Smooth muscle cell (in vitro differentiated cells): ENCODE measurements around the gene PDSS2. TPM values are rescaled to one million over a fixed set of nuclear protein-coding genes. Genes with fewer than 3 reads are reported as not detected.

Source experiments
- DNase-seq: peaks from one replicate; lab custom pipeline; 2025; ENCODE audit not compliant: unreplicated experiment; lab: John Stamatoyannopoulos, UW
- H2AFZ ChIP-seq: fragments of 200-600 bp; sonication (generic); 2 replicates; pipeline ENCODE4 v1.6.0; 2016; ENCODE audit warnings: antibody characterized with exemption, low read depth, mild to moderate bottlenecking
- H3F3A ChIP-seq: fragments of 200-600 bp; sonication (generic); 2 replicates; pipeline ENCODE4 v1.6.0; 2017; ENCODE audit warnings: antibody characterized with exemption, low read depth
- H3K27ac ChIP-seq: fragments of 200-600 bp; sonication (generic); 2 replicates; pipeline ENCODE4 v1.5.1; 2016; ENCODE audit warnings: low read depth, mild to moderate bottlenecking
- H3K27me3 ChIP-seq: fragments of 200-600 bp; sonication (generic); 2 replicates; pipeline ENCODE4 v1.6.1; 2016; ENCODE audit warnings: low read depth, mild to moderate bottlenecking
- H3K36me3 ChIP-seq: fragments of 200-600 bp; sonication (generic); 2 replicates; pipeline ENCODE4 v1.5.1; 2016; ENCODE audit warnings: low read depth
- H3K4me1 ChIP-seq: fragments of 200-600 bp; sonication (generic); 2 replicates; pipeline ENCODE4 v1.5.1; 2016; ENCODE audit warnings: low read depth
- H3K4me2 ChIP-seq: fragments of 200-600 bp; sonication (generic); 2 replicates; pipeline ENCODE4 v1.6.0; 2016; ENCODE audit warnings: mild to moderate bottlenecking
- H3K4me3 ChIP-seq: fragments of 200-600 bp; sonication (generic); 2 replicates; pipeline ENCODE4 v1.5.1; 2016; ENCODE audit warnings: mild to moderate bottlenecking
- H3K79me2 ChIP-seq: fragments of 200-600 bp; sonication (generic); 2 replicates; pipeline ENCODE4 v1.6.0; 2016; ENCODE audit warnings: low read depth, mild to moderate bottlenecking
- H3K9ac ChIP-seq: fragments of 200-600 bp; sonication (generic); 2 replicates; pipeline ENCODE4 v1.6.0; 2016; ENCODE audit warnings: low read depth
- H3K9me3 ChIP-seq: fragments of 200-600 bp; sonication (generic); replicated peaks from 2 replicates; pipeline ENCODE4 v1.5.1; 2016; ENCODE audit warnings: low read depth
- H4K20me1 ChIP-seq: fragments of 200-600 bp; sonication (generic); 2 replicates; pipeline ENCODE4 v1.6.0; 2016; ENCODE audit warnings: low read depth
- CTCF ChIP-seq: fragments of 200-600 bp; sonication (generic); IDR thresholded peaks from 2 replicates; pipeline ENCODE4 v1.5.1; 2017; ENCODE audit warnings: borderline replicate concordance, mild to moderate bottlenecking, antibody characterized with exemption; ENCODE audit not compliant: insufficient read depth, poor library complexity, severe bottlenecking
- WGBS: methylation state at CpG from one replicate; pipeline ENCODE4 v1.1.7; 2016; ENCODE audit warnings: low lambda C conversion rate; 5-methylcytosine and 5-hydroxymethylcytosine counted together
- polyA plus RNA-seq: library from polyadenylated mRNA; unstranded; fragments of >200 nt; fragmentation: Nextera tagmentation; extraction: Ambion mirVana; gene quantifications from 2 replicates; pipeline ENCODE4 v1.2.1, GENCODE V29; 2016
- total RNA-seq: library from RNA; depleted of rRNA; stranded (reverse); fragments of >200 nt; gene quantifications from 2 replicates; pipeline ENCODE4 v1.2.3, GENCODE V29; 2014

The PDSS2 gene
- total and polyA plus RNA-seq, 2 experiments from 2014 or later: 12.8 to 15.5 TPM

GRCh38 chr6:107305391-107305790, 154.0 kb downstream of the PDSS2 start:
- Histone ChIP-seq H3K4me3 (no peak overlapping the region), H3K4me1 (no peaks in the 10 kb centered on the region), H3K4me2 (no peak overlapping the region), H3K36me3 (no peaks in the 10 kb centered on the region), H2AFZ (no peak overlapping the region), H3K79me2 (no peaks in the 10 kb centered on the region), H3K9me3 (no peaks in the 10 kb centered on the region), H3K9ac (no peak overlapping the region), H3F3A (no peaks in the 10 kb centered on the region), H3K27ac (no peak overlapping the region), H3K27me3 (no peaks in the 10 kb centered on the region), H4K20me1 (peaks cover 2% of the 10 kb centered on the region)
- no peak for TF ChIP-seq CTCF
- WGBS: 99% methylated on average over 2 of the region's 2 CpGs
- no peak for DNase-seq

- H3K36me3 ChIP-seq: no peaks in the 10 kb centered on the region
- no peak for TF ChIP-seq CTCF
- H2AFZ ChIP-seq: no peak overlapping the region
- WGBS: 74% methylated on average over 5 of the region's 5 CpGs
- no peak for DNase-seq
- no peak overlapping the region for H3K4me3 ChIP-seq
- no peak overlapping the region for H3K4me2 ChIP-seq
- H4K20me1 ChIP-seq: no peaks in the 10 kb centered on the region
- no peaks in the 10 kb centered on the region for H3K4me1 ChIP-seq
- H3K9me3 ChIP-seq: no peaks in the 10 kb centered on the region
- H3K27ac ChIP-seq: peak overlapping the region; percentile 25
- no peaks in the 10 kb centered on the region for H3F3A ChIP-seq
- no peaks in the 10 kb centered on the region for H3K27me3 ChIP-seq
- no peaks in the 10 kb centered on the region for H3K79me2 ChIP-seq
- no peak overlapping the region for H3K9ac ChIP-seq
Observed at GRCh38 chr6:107304421-107305025, 154.8 kb downstream of the PDSS2 start.

DNA sequence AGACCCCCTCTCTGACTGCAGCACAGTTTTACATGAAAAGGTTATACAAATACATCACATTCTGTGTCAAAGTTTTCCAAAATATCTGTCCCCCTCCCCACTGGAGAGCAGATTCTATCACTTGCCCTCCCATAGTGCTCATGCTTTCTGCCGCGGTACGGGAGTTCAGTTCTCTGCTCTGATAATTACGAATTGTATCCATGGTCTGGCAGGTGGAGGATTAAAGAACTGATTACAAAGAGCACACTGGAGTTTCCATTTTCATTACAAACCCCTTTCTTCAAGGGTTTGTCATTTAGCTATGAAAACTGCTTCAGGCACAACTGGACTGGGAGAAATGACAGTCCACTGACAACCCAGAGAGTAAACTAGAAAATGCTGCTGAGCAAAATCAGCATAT, 166.0 kb downstream of the PDSS2 start:
- Histone ChIP-seq H2AFZ (no peak overlapping the region), H4K20me1 (peaks cover 16% of the 10 kb centered on the region), H3K4me1 (peaks cover 17% of the 10 kb centered on the region), H3K9me3 (no peaks in the 10 kb centered on the region), H3K36me3 (no peaks in the 10 kb centered on the region), H3K4me2 (peak overlapping the region; percentile 20), H3K27ac (no peak overlapping the region), H3F3A (peaks cover 5% of the 10 kb centered on the region), H3K27me3 (no peaks in the 10 kb centered on the region), H3K79me2 (no peaks in the 10 kb centered on the region), H3K4me3 (no peak overlapping the region), H3K9ac (no peak overlapping the region)
- no peak for TF ChIP-seq CTCF
- 80% methylated on average over 4 of the region's 4 CpGs for WGBS
- DNase-seq: no peak

DNA sequence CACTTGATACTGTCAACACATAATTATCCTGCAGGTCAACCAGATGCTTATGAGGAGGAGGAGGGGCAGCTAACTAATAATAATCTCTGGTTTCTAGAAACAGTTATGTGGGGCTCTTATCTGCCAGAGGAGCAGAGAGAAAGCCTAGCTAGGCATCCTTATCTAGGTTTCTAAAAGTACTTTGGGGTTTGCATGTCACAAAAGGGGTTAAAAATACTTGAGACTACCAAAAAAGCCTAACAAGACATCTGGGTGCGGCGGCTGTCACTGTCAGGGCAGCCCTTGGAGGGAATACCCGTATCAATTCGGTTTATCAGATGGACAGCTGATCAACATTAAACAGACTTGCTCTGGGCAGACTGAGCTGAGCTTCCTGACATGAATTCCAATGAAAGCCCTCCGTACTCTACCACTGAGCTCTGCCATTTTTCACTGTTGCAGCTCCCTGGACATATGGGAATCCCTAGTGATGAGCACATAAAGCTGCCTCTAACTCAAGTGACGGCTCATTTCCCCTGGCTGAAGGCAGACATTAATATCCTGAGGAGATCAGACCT, 166.6 kb downstream of the PDSS2 start:
- H3K4me2 ChIP-seq: peak overlapping the region; percentile 20
- DNase-seq: no peak
- H3K4me1 ChIP-seq: peaks cover 17% of the 10 kb centered on the region
- H3K79me2 ChIP-seq: no peaks in the 10 kb centered on the region
- H3K9me3 ChIP-seq: no peaks in the 10 kb centered on the region
- H3K36me3 ChIP-seq: no peaks in the 10 kb centered on the region
- H3K9ac ChIP-seq: no peak overlapping the region
- no peak overlapping the region for H3K27ac ChIP-seq
- no peak overlapping the region for H3K4me3 ChIP-seq
- H3F3A ChIP-seq: peaks cover 5% of the 10 kb centered on the region
- WGBS: 12% methylated on average over 6 of the region's 6 CpGs
- no peak overlapping the region for H2AFZ ChIP-seq
- H3K27me3 ChIP-seq: no peaks in the 10 kb centered on the region
- TF ChIP-seq CTCF: no peak
- H4K20me1 ChIP-seq: peaks cover 16% of the 10 kb centered on the region
